Upper lobe of left lung (tissue), 4 donors: ENCODE data around the gene FBXL2.

ENCODE experiments used
- CTCF ChIP-seq, 6 experiments: fragments of 450-650 bp in 4 of 6; fragments of 200-600 bp in 2 of 6; sonication (generic) in 2 of 6; IDR thresholded peaks; one replicate each; pipeline ENCODE4 v1.5.1; 2016 to 2019; ENCODE audit warnings: antibody characterized with exemption in 6 of 6
- POLR2A ChIP-seq, 4 donors: fragments of 450-650 bp; IDR thresholded peaks; one replicate each; pipeline ENCODE4 v1.5.1; 2016 to 2017; ENCODE audit warnings: antibody characterized with exemption in 4 of 4, mild to moderate bottlenecking in 2 of 4
- POLR2AphosphoS5 ChIP-seq, 2 donors: sonication (generic); formaldehyde crosslinking; IDR thresholded peaks; one replicate each; pipeline ENCODE4 v1.5.1; 2017; ENCODE audit warnings: antibody characterized with exemption in 2 of 2

GRCh38 chr3:33392144-33392543, 114.9 kb downstream of the FBXL2 start:
- TF ChIP-seq POLR2AphosphoS5 (IDR thresholded peaks at IDR 0.05) (no peak), CTCF (IDR thresholded peaks at IDR 0.05) (no peak), POLR2A (IDR thresholded peaks at IDR 0.05) (no peak)
